HG03457 (cell line): ENCODE results near the gene WDR46.

Experiments
- ATAC-seq: cut with Tn5 transposase; IDR thresholded peaks from one replicate; pipeline ENCODE4 v1.9.1; 2021; ENCODE audit warnings: moderate number of reproducible peaks; ENCODE audit not compliant: unreplicated experiment

WDR46 gene

GRCh38 chr6:33288921-33289783 lies at the start of gene WDR46, which contains the start of gene PFDN6:
Gene WDR46 (minus strand): TSS chr6:33289239. CDS start chr6:33289170, 69 bp downstream.
Gene PFDN6 (plus strand): TSS chr6:33289601. CDS start chr6:33289857, 256 bp downstream.
- ATAC-seq, result peak; percentile 65

- ATAC-seq, result no peak
These were observed 47.5 kb upstream of the WDR46 start for GRCh38 chr6:33336495-33336894.

- ATAC-seq, result no peak
These were observed 46.9 kb upstream of the WDR46 start for GRCh38 chr6:33335916-33336315.

- ATAC-seq, result no peak
These were observed 44.6 kb upstream of the WDR46 start for GRCh38 chr6:33333666-33334065.

- no peak for ATAC-seq
These were observed 41.7 kb upstream of the WDR46 start for GRCh38 chr6:33330736-33331135.

- no peak for ATAC-seq
These were observed 40.0 kb upstream of the WDR46 start for GRCh38 chr6:33329058-33329457.

GRCh38 chr6:33324125-33324524 lies 35.1 kb upstream of the WDR46 start:
- ATAC-seq, result no peak

- no peak for ATAC-seq
These were observed 34.5 kb upstream of the WDR46 start for GRCh38 chr6:33323623-33323948.

GRCh38 chr6:33321227-33321626 lies 32.2 kb upstream of the WDR46 start:
- no peak for ATAC-seq

- ATAC-seq, result no peak
These were observed 31.5 kb upstream of the WDR46 start for GRCh38 chr6:33320315-33321181.

- ATAC-seq, result no peak
These were observed 30.9 kb upstream of the WDR46 start for GRCh38 chr6:33319939-33320314.

- ATAC-seq, result no peak
These were observed 29.5 kb upstream of the WDR46 start for GRCh38 chr6:33318426-33319073.

- no peak for ATAC-seq
These were observed 28.8 kb upstream of the WDR46 start, which contains the start of gene ZBTB22 for GRCh38 chr6:33317669-33318425. Gene ZBTB22 (minus strand): TSS chr6:33317744. CDS start chr6:33316916, 828 bp downstream.

GRCh38 chr6:33317419-33317668 lies 28.3 kb upstream of the WDR46 start:
- no peak for ATAC-seq

GRCh38 chr6:33316603-33317418 lies 27.8 kb upstream of the WDR46 start:
- ATAC-seq, result no peak

- ATAC-seq, result no peak
These were observed 27.0 kb upstream of the WDR46 start for GRCh38 chr6:33315793-33316602.

GRCh38 chr6:33314943-33315792 lies 26.1 kb upstream of the WDR46 start:
- ATAC-seq, result no peak

- no peak for ATAC-seq
These were observed 25.5 kb upstream of the WDR46 start for GRCh38 chr6:33314515-33314942.
